ENCODE data around the gene POU6F2.
A peak's percentile ranks its signal among the peaks of the same experiment; 100 is the strongest.

DNA sequence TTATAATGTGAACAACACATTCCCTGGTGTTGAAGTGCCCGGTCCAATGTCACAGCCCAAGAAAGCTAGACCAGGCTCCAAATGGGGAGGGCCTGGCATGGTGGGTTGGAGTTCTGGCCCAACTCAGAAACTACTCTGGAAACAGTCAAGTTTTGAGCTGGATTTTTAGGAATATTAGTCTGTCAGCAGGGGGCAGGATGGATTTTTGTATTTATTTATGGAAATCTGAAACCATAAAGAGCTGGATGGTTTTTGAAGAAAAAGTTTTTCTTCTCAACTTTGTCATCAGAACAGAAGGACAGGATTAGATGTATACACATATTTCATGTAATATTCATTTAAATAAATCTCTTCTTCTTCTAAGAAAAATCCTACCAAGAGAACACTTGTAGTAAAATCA is 97.5 kb downstream of the POU6F2 start:
- TF ChIP-seq, protein P1, sequence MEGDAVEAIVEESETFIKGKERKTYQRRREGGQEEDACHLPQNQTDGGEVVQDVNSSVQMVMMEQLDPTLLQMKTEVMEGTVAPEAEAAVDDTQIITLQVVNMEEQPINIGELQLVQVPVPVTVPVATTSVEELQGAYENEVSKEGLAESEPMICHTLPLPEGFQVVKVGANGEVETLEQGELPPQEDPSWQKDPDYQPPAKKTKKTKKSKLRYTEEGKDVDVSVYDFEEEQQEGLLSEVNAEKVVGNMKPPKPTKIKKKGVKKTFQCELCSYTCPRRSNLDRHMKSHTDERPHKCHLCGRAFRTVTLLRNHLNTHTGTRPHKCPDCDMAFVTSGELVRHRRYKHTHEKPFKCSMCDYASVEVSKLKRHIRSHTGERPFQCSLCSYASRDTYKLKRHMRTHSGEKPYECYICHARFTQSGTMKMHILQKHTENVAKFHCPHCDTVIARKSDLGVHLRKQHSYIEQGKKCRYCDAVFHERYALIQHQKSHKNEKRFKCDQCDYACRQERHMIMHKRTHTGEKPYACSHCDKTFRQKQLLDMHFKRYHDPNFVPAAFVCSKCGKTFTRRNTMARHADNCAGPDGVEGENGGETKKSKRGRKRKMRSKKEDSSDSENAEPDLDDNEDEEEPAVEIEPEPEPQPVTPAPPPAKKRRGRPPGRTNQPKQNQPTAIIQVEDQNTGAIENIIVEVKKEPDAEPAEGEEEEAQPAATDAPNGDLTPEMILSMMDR (conservative IDR thresholded peaks at IDR 0.05; ENCODE audit: low read length): peak; percentile 14; the same call in 1 of the 2 replicates
- TF ChIP-seq EZH2phosphoT487 (IDR thresholded peaks at IDR 0.05; ENCODE audit: borderline replicate concordance): no peak

Measured in Loucy (cell line).